Omental fat pad (tissue), 4 donors: ENCODE data around the gene SLCO3A1. TPM values are rescaled to one million over a fixed set of nuclear protein-coding genes. Genes with fewer than 3 reads are reported as not detected.

Experiments used
- ATAC-seq: fragments of 150-250 bp; one replicate; pipeline ENCODE4 v1.9.1; 2016; ENCODE audit warnings: mild to moderate bottlenecking, moderate library complexity; ENCODE audit not compliant: low FRiP score
- DNase-seq: peaks from one replicate; pipeline ENCODE4 v3.0.0-alpha.2; 2019; ENCODE audit warnings: low spot score
- total RNA-seq, 4 donors: library from RNA; depleted of rRNA; stranded (reverse); fragments of >200 nt; gene quantifications; one replicate each; pipeline ENCODE4 v1.1.0, GENCODE V29; 2016
- TF ChIP-seq, protein P1 (sequence below), 3 donors: fragments of 450-650 bp; IDR thresholded peaks; one replicate each; pipeline ENCODE4 v1.5.1; 2016 to 2017; ENCODE audit warnings: antibody characterized with exemption in 3 of 3, mild to moderate bottlenecking in 3 of 3, moderate library complexity in 2 of 3

The SLCO3A1 gene
- total RNA-seq, 4 donors from 2014 or later = 12.3 to 21.8 (median 14.8) TPM

- TF ChIP-seq, protein P1, sequence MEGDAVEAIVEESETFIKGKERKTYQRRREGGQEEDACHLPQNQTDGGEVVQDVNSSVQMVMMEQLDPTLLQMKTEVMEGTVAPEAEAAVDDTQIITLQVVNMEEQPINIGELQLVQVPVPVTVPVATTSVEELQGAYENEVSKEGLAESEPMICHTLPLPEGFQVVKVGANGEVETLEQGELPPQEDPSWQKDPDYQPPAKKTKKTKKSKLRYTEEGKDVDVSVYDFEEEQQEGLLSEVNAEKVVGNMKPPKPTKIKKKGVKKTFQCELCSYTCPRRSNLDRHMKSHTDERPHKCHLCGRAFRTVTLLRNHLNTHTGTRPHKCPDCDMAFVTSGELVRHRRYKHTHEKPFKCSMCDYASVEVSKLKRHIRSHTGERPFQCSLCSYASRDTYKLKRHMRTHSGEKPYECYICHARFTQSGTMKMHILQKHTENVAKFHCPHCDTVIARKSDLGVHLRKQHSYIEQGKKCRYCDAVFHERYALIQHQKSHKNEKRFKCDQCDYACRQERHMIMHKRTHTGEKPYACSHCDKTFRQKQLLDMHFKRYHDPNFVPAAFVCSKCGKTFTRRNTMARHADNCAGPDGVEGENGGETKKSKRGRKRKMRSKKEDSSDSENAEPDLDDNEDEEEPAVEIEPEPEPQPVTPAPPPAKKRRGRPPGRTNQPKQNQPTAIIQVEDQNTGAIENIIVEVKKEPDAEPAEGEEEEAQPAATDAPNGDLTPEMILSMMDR (IDR thresholded peaks at IDR 0.05) = no peak
- no peak for DNase-seq
- no peak for ATAC-seq
Measured at GRCh38 chr15:92041371-92041770, 187.9 kb downstream of the SLCO3A1 start.

DNA sequence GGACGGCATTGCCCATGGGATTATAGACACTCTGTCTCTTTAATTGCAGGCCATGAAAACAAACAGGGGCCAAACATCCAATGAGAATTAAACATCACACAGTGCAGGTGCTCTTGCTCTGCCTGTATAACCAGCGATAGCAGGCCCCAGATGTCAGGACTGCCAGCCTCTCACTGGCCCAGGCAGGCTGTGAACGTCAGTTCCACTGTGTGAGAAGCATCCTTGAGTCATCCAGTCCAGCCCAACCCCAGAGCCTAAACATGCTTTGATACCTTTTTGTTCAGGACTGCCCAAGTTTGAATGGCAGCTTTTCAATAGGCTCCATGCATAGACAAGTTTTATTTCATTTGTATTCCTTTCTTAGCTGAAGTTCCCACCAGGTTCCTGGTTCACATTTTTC, 189.8 kb downstream of the SLCO3A1 start:
- TF ChIP-seq, protein P1 (IDR thresholded peaks at IDR 0.05) = no peak
- DNase-seq = no peak
- no peak for ATAC-seq

GRCh38 chr15:92044203-92044909, 190.8 kb downstream of the SLCO3A1 start:
- ATAC-seq = no peak
- TF ChIP-seq, protein P1 (IDR thresholded peaks at IDR 0.05) = no peak
- no peak for DNase-seq

GRCh38 chr15:92047900-92048299, 194.4 kb downstream of the SLCO3A1 start:
- TF ChIP-seq, protein P1 (IDR thresholded peaks at IDR 0.05) = no peak
- DNase-seq (no peak), ATAC-seq (no peak)

DNA sequence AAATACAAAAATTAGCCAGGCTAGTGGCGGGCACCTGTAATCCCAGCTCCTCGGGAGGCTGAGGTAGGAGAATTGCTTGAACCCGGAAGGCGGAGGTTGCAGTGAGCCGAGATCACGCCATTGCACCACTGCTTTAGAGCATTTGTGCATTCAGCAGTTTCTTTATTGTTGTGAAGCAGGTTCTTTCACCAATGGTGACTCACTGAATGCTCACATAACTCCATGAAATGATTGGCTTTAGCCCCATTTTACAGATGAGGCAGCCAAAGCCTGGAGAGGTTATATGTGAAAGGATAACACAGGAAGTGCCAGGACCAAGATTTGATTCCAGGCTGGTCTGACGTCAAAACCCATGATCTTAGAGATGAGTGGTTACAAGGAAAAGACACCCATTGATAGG, 195.2 kb downstream of the SLCO3A1 start:
- DNase-seq (no peak), ATAC-seq (no peak)
- TF ChIP-seq, protein P1 (IDR thresholded peaks at IDR 0.05) = no peak

DNA sequence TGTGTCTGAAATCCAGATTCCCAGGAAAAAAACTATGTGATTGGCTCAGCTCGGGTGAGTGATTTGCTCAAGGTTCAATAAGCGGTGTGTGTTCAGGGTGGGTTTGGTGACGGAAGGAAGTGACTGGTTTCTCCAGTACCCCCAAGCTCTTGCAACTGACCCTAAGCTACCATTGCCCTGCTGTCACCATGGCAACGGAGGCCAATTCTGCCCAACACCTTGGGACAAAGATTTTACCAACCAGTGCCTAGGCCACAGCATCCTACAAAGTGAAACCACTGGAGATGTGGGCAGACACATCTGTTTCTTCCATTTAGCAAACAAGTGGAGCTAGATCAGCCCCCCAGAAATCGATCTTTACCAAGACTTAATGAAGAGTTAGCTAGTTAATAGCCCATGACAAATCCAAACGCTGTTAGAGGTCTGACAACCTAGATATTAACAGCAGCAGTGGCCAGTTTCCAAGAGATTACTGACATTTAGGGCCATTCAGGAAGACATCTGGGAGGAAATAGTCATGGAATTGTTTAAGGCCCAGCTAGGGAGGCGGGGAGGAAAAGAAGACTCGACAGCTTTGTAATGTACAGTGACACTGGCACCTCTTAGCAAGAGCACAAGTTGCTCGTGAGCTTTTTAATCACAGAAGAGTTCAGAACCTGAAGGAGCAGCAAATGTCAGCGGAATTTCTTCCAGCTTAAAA, 195.9 kb downstream of the SLCO3A1 start:
- DNase-seq (no peak), ATAC-seq (no peak)
- TF ChIP-seq, protein P1 (IDR thresholded peaks at IDR 0.05) = no peak
